SK-N-SH treated with all-trans-retinoic acid at 6 μM for 48 hours (cell line): ENCODE results near the gene BARHL1.

Source experiments
- ATAC-seq: fragments of 200-7000 bp; cut with Tn5 transposase; 3 replicates; pipeline ENCODE4 v1.9.1; 2020; ENCODE audit warnings: mild to moderate bottlenecking, moderate library complexity
- ARNTL ChIP-seq: fragments of 450-650 bp; formaldehyde crosslinking; IDR thresholded peaks from 2 replicates; pipeline ENCODE4 v1.5.0; 2020; ENCODE audit warnings: low read depth, mild to moderate bottlenecking, moderate library complexity, borderline replicate concordance
- BACH2 ChIP-seq: fragments of 250-450 bp; sonication (Bioruptor Pico); IDR thresholded peaks from 2 replicates; pipeline ENCODE4 v1.9.0; 2021; ENCODE audit warnings: mild to moderate bottlenecking, borderline replicate concordance
- CSDC2 ChIP-seq: fragments of 250-450 bp; sonication (Bioruptor Pico); IDR thresholded peaks from 2 replicates; pipeline ENCODE4 v1.5.0; 2020; ENCODE audit warnings: mild to moderate bottlenecking, moderate library complexity
- CSRNP3 ChIP-seq: fragments of 250-450 bp; sonication (Bioruptor Pico); IDR thresholded peaks from 2 replicates; pipeline ENCODE4 v1.5.1; 2021; ENCODE audit warnings: mild to moderate bottlenecking, moderate library complexity
- ESRRG ChIP-seq: fragments of 250-450 bp; sonication (Bioruptor Pico); IDR thresholded peaks from 2 replicates; pipeline ENCODE4 v1.6.1; 2021; ENCODE audit warnings: mild to moderate bottlenecking
- GLIS3 ChIP-seq: fragments of 250-450 bp; sonication (Bioruptor Pico); IDR thresholded peaks from 2 replicates; pipeline ENCODE4 v1.5.0; 2020; ENCODE audit warnings: mild to moderate bottlenecking, moderate library complexity
- ISL1 ChIP-seq: fragments of 250-450 bp; sonication (Bioruptor Pico); IDR thresholded peaks from 2 replicates; pipeline ENCODE4 v2.1.2; 2022; ENCODE audit warnings: mild to moderate bottlenecking, moderate library complexity
- OSR1 ChIP-seq: fragments of 250-450 bp; sonication (Bioruptor Pico); IDR thresholded peaks from 2 replicates; pipeline ENCODE4 v1.8.0; 2022; ENCODE audit warnings: moderate library complexity, mild to moderate bottlenecking, inconsistent platforms
- POU6F1 ChIP-seq: fragments of 250-450 bp; sonication (Bioruptor Pico); IDR thresholded peaks from 2 replicates; pipeline ENCODE4 v1.8.0; 2021; ENCODE audit warnings: low read depth, mild to moderate bottlenecking, moderate library complexity, borderline replicate concordance
- PPARA ChIP-seq: fragments of 250-450 bp; sonication (Bioruptor Pico); IDR thresholded peaks from 2 replicates; pipeline ENCODE4 v1.5.0; 2020; ENCODE audit warnings: mild to moderate bottlenecking, borderline replicate concordance
- RARB ChIP-seq: fragments of 250-450 bp; sonication (Bioruptor Pico); IDR thresholded peaks from 2 replicates; pipeline ENCODE4 v1.8.0; 2021; ENCODE audit warnings: mild to moderate bottlenecking, moderate library complexity
- SNAI2 ChIP-seq: fragments of 250-450 bp; sonication (Bioruptor Pico); IDR thresholded peaks from 2 replicates; pipeline ENCODE4 v1.5.0; 2020; ENCODE audit warnings: mild to moderate bottlenecking, moderate library complexity
- TOX ChIP-seq: fragments of 250-450 bp; sonication (Bioruptor Pico); IDR thresholded peaks from 2 replicates; pipeline ENCODE4 v1.8.0; 2021; ENCODE audit warnings: mild to moderate bottlenecking, moderate library complexity, borderline replicate concordance
- TSHZ2 ChIP-seq: fragments of 250-450 bp; sonication (Bioruptor Pico); IDR thresholded peaks from 2 replicates; pipeline ENCODE4 v1.5.0; 2020; ENCODE audit warnings: mild to moderate bottlenecking, moderate library complexity
- ZC3H10 ChIP-seq: fragments of 250-450 bp; sonication (Bioruptor Pico); IDR thresholded peaks from 2 replicates; pipeline ENCODE4 v1.5.1; 2021; ENCODE audit warnings: mild to moderate bottlenecking, moderate library complexity
- ZFP30 ChIP-seq: fragments of 450-650 bp; formaldehyde crosslinking; IDR thresholded peaks from 2 replicates; pipeline ENCODE4 v1.5.0; 2022; ENCODE audit warnings: mild to moderate bottlenecking, moderate library complexity
- ZNF565 ChIP-seq: fragments of 450-650 bp; formaldehyde crosslinking; conservative IDR thresholded peaks from 2 replicates; pipeline ENCODE4 v1.5.0; 2020; ENCODE audit warnings: low read depth, mild to moderate bottlenecking, moderate library complexity
- ZNF8 ChIP-seq: fragments of 450-650 bp; formaldehyde crosslinking; IDR thresholded peaks from 2 replicates; pipeline ENCODE4 v1.5.0; 2020; ENCODE audit warnings: mild to moderate bottlenecking, moderate library complexity

BARHL1 gene

GRCh38 chr9:132630811-132631210 lies 48.4 kb downstream of the BARHL1 start:
- no peak for TF ChIP-seq ZNF565
- TF ChIP-seq ZFP30 (CRISPR knock-in tag) = no peak
- TF ChIP-seq ESRRG (CRISPR knock-in tag) = no peak

GRCh38 chr9:132631280-132631679 lies 48.9 kb downstream of the BARHL1 start:
- no peak for TF ChIP-seq CSRNP3
- no peak for TF ChIP-seq ZFP30 (CRISPR knock-in tag)
- no peak for TF ChIP-seq ISL1 (CRISPR knock-in tag)
- no peak for TF ChIP-seq ZNF8 (CRISPR knock-in tag)
- TF ChIP-seq TOX (CRISPR knock-in tag) = no peak
- no peak for TF ChIP-seq ZC3H10 (CRISPR knock-in tag)
- TF ChIP-seq SNAI2 (CRISPR knock-in tag) = no peak
- no peak for TF ChIP-seq ARNTL (CRISPR knock-in tag)
- TF ChIP-seq POU6F1 (CRISPR knock-in tag) = no peak
- no peak for TF ChIP-seq TSHZ2 (CRISPR knock-in tag)
- TF ChIP-seq ZNF565 = no peak
- no peak for TF ChIP-seq CSDC2 (CRISPR knock-in tag)
- no peak for TF ChIP-seq GLIS3 (CRISPR knock-in tag)
- ATAC-seq = peak; percentile 61

More at GRCh38 chr9:132630811-132631210, 48.4 kb downstream of the BARHL1 start:
- no peak for ATAC-seq

GRCh38 chr9:132631685-132632084 lies 49.3 kb downstream of the BARHL1 start:
- ATAC-seq = no peak
- TF ChIP-seq RARB (no peak), ZNF565 (no peak), TOX (CRISPR knock-in tag) (no peak), ARNTL (CRISPR knock-in tag) (no peak), SNAI2 (CRISPR knock-in tag) (no peak), PPARA (CRISPR knock-in tag) (no peak), OSR1 (CRISPR knock-in tag) (no peak), BACH2 (CRISPR knock-in tag) (no peak), POU6F1 (CRISPR knock-in tag) (no peak), GLIS3 (CRISPR knock-in tag) (no peak), ESRRG (CRISPR knock-in tag) (no peak), ZC3H10 (CRISPR knock-in tag) (no peak), TSHZ2 (CRISPR knock-in tag) (no peak)
